Esophagus squamous epithelium (tissue), 4 donors: Measurements from ENCODE around the gene KLHL2.
"Not testable (repeated sequence)": the region's sequence is repeated elsewhere in the genome, so short reads cannot be mapped to it uniquely, and the experiment has no call there.

Experiments
- CTCF ChIP-seq, 6 experiments: fragments of 450-650 bp in 4 of 6; fragments of 200-600 bp in 2 of 6; sonication (generic) in 2 of 6; IDR thresholded peaks; one replicate each; pipeline ENCODE4 v1.5.1; 2016 to 2019; ENCODE audit warnings: antibody characterized with exemption in 6 of 6, mild to moderate bottlenecking in 4 of 6, moderate library complexity in 4 of 6
- POLR2A ChIP-seq, 4 donors: fragments of 450-650 bp; IDR thresholded peaks; one replicate each; pipeline ENCODE4 v1.6.1; 2017; ENCODE audit warnings: antibody characterized with exemption in 4 of 4, mild to moderate bottlenecking in 4 of 4, moderate library complexity in 3 of 4

GRCh38 chr4:165275357-165275756 lies 68.0 kb downstream of the KLHL2 start:
- TF ChIP-seq CTCF, POLR2A (IDR thresholded peaks at IDR 0.05): not testable (repeated sequence)
